IPS-15b (cell line): Measurements from ENCODE around the gene MBTPS1.

ENCODE experiments used
- H3K27me3 ChIP-seq: one replicate; pipeline ENCODE4 v1.6.1; 2013; ENCODE audit warnings: low read length; ENCODE audit not compliant: control insufficient read depth, insufficient read depth
- H3K36me3 ChIP-seq: one replicate; pipeline ENCODE4 v1.6.1; 2013; ENCODE audit warnings: low read length; ENCODE audit not compliant: control insufficient read depth, insufficient read depth
- H3K4me1 ChIP-seq: one replicate; pipeline ENCODE4 v1.6.1; 2013; ENCODE audit warnings: mild to moderate bottlenecking, low read length; ENCODE audit not compliant: control insufficient read depth, insufficient read depth
- H3K4me3 ChIP-seq: one replicate; pipeline ENCODE4 v1.5.1; 2013; ENCODE audit warnings: low read depth, low read length
- H3K9ac ChIP-seq: one replicate; pipeline ENCODE4 v1.6.1; 2013; ENCODE audit warnings: low read depth, mild to moderate bottlenecking, low read length
- H3K9me3 ChIP-seq: one replicate; pipeline ENCODE4 v1.6.1; 2013; ENCODE audit warnings: mild to moderate bottlenecking, low read length; ENCODE audit not compliant: control insufficient read depth, insufficient read depth

MBTPS1 gene

DNA sequence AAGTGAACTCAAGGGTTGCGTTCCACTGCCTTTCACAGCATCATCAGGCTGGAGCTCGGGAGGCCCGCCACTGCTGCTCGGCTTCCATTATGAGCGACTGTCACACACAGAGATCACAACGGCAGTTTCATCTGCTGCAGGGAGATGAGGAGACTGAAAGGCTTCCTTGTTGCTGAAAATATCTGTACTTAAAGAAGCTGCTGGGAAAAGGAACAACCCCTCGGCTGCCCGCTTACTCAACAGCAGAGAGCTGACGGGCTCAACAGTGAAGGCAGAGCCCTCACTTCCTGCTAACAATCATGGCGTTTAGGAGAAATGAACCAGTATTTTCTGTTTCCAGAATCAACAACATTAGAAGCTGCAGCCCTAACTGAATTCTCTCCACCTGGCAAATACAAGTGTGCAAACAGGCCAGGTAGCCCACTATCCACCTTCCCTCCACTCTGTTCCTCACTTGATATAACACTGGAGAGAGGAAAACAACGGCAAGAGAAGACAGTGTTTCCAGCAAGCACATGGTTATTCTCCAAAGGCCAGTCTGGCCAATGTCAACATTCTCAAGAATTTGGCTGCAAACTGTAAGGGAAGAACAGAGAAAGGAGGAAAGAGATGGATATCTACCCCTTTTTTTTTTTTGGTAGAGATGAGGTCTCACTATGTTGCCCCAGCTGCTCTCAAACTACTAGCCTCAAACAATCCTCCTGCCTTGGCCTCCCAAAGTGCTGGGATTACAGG lies 33.7 kb downstream of the MBTPS1 start:
- Histone ChIP-seq H3K9me3 (no peaks in the 10 kb centered on the region), H3K9ac (no peak overlapping the region), H3K4me3 (no peak overlapping the region), H3K4me1 (no peaks in the 10 kb centered on the region), H3K27me3 (no peaks in the 10 kb centered on the region), H3K36me3 (peaks cover 7% of the 10 kb centered on the region)

DNA sequence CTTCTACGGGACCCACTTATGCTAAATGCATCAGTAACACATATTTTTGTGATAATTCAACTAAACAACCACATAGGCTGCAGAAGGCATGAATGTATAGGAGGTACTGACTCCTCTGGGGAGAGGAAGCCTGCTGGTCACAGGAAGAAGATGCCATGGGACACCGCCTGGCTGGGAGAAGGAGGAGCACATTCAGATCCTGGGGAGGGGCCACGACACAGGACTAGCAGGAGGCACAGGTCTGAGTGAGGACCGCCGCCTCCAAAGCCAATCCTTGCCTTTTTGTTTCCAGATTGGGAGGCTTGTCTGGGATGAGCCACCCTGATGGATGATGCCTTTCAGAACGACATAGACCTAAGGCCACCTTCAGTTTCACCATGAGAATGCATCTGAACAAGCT lies 34.6 kb downstream of the MBTPS1 start:
- peaks cover 7% of the 10 kb centered on the region for H3K36me3 ChIP-seq
- H3K4me1 ChIP-seq = no peaks in the 10 kb centered on the region
- no peaks in the 10 kb centered on the region for H3K9me3 ChIP-seq
- no peak overlapping the region for H3K9ac ChIP-seq
- no peak overlapping the region for H3K4me3 ChIP-seq
- no peaks in the 10 kb centered on the region for H3K27me3 ChIP-seq

DNA sequence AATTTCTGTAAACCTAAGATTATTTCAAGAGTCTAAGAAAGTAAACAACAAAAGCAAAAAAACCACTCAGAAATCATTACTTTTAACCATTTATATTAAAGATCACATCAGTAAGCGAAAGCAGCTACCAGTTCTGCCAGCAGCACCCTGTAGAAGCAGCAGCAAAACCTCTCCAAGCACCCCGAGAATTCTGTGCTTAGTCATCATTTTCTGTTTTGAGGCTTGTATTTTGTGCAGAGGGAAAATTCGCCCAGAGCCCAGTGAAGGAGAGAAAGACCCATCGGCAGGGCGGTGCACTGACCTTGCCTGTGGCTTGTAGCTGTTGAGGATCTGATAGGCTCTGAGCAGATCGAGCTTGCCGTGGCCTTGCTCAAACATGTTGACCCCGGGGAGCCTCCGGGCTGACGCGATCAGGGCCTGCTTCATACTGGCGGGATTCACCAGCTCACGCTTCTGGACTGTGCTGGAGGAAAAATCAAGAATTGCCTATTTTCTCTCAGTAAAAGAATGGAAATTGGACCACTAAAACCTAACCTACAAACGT lies 35.2 kb downstream of the MBTPS1 start:
- Histone ChIP-seq H3K4me3 (no peak overlapping the region), H3K27me3 (no peaks in the 10 kb centered on the region), H3K9me3 (no peaks in the 10 kb centered on the region), H3K36me3 (peaks cover 7% of the 10 kb centered on the region), H3K4me1 (no peaks in the 10 kb centered on the region), H3K9ac (no peak overlapping the region)

DNA sequence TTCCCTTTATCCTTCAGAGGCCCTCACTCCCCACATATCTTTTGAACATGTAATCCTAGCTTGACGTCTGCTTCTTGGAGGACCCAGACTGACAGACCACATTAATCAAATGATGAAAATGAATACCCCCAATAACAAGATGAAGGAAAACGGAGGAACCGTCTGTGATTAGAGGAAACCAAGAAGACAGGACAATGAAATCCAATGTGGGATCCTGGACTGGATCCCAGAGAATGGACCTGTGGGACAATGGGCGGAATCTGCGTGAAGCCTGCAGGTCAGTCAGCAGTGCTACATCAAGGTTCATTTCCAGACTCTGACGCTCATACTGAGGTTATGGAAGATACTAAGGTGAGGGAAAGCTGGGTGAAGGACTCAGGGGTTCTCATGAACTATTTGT lies 35.9 kb downstream of the MBTPS1 start:
- Histone ChIP-seq H3K27me3 (no peaks in the 10 kb centered on the region), H3K4me1 (no peaks in the 10 kb centered on the region), H3K9me3 (no peaks in the 10 kb centered on the region), H3K36me3 (peaks cover 3% of the 10 kb centered on the region), H3K9ac (no peak overlapping the region), H3K4me3 (no peak overlapping the region)

DNA sequence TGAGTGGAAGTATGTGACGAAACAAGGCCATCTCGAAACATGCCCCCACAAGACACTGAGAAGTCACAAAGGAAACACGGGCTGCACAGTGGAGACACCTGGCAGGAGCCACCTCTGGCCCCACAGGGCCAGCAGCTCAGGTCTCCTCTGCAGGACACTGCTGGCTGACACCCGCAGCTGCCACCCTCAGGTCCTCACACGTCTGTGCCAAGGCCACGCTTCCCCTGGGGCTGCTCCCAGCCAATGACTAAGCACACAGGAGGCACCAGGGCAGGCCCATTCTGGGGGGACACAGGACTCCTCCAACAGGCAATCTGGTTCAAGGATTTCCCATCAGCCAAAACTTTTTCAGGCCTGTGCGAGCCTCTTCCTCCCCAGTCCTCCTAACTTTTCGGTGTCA lies 36.4 kb downstream of the MBTPS1 start:
- Histone ChIP-seq H3K4me3 (no peak overlapping the region), H3K9ac (no peak overlapping the region), H3K27me3 (no peaks in the 10 kb centered on the region), H3K36me3 (peaks cover 3% of the 10 kb centered on the region), H3K9me3 (no peaks in the 10 kb centered on the region), H3K4me1 (no peaks in the 10 kb centered on the region)

DNA sequence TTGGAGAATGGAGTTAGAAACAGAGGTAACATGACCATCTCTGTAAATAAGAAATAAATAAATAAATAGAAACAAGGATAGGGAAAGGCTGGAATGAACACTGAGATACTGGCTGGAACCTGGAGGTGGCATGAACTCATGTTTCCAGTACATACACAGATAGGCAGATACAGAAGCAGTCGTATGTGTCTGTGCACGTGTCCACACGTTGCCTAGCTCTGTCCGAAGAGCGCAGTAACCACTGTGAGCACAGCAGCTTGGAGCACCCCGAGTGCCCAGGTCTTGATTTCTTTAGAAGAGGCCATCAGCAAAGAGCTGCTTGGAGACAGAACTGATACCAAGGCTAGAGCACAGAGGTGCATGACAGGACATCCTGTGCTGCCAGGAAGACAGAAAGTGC lies 37.1 kb downstream of the MBTPS1 start:
- Histone ChIP-seq H3K9me3 (no peaks in the 10 kb centered on the region), H3K4me3 (no peak overlapping the region), H3K4me1 (no peaks in the 10 kb centered on the region), H3K36me3 (peaks cover 8% of the 10 kb centered on the region), H3K9ac (no peak overlapping the region), H3K27me3 (no peaks in the 10 kb centered on the region)

DNA sequence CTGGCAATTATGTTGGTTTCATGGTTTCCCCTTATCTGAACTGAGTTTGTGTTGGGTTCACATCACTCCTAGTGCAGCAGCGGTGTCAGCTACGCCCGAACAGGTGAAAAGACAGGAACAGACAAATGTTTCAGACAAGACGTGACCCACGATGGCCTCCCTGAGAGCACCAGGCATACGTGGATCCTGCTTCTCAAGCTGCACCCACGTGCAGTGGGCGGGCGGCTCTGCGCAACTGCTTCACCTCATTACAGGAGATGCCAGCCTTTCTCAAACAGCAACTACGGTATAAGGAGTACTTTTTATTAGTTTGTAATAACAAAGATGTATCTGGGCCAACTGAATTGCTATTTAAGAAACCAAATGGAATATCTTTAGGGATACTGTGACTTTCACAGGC lies 41.4 kb downstream of the MBTPS1 start:
- no peaks in the 10 kb centered on the region for H3K27me3 ChIP-seq
- peaks cover 11% of the 10 kb centered on the region for H3K36me3 ChIP-seq
- H3K9ac ChIP-seq = no peak overlapping the region
- H3K9me3 ChIP-seq = no peaks in the 10 kb centered on the region
- H3K4me1 ChIP-seq = no peaks in the 10 kb centered on the region
- H3K4me3 ChIP-seq = no peak overlapping the region

DNA sequence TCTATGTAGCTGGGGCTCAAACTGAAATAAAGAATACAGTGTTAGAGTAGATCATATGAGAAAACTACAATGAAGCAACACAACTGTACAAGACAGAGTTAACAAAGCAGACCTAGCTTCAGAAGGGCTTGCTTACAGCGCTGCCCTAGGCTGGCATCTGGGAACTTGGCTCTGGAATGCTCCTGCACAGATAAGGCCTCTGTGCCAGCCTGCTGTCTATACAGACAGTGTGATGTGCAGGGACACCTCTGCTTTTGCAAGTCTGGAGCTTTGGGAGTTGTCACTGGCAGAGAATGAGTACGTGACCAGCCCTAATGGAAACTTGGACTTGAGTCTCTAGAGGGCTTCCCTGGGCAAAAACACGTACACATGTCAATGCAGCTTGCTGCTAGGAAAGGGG lies 42.0 kb downstream of the MBTPS1 start:
- Histone ChIP-seq H3K36me3 (peaks cover 13% of the 10 kb centered on the region), H3K9ac (no peak overlapping the region), H3K4me3 (no peak overlapping the region)

DNA sequence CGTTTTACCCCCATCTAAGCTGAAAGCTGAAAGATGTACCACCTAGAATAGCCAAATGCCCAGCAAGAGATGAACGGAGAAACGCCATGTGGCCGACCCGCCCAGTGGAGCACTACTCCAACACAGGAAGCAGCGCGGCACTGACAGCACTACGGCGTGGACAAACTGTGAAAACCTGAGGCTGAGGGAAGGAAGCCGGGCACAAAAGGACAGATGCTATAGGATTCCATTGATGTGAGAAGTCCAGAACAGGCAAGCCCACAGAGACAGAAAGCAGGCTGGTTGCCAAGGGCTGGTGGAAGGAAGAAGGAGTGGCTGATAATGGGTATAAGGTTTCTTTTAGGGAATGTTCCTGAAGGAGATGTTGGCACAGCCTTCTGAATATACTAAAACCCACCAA lies 44.7 kb downstream of the MBTPS1 start:
- Histone ChIP-seq H3K36me3 (peaks cover 27% of the 10 kb centered on the region), H3K9me3 (no peaks in the 10 kb centered on the region)

More for the DNA sequence above, 42.0 kb downstream of the MBTPS1 start:
- Histone ChIP-seq H3K9me3 (no peaks in the 10 kb centered on the region), H3K4me1 (no peaks in the 10 kb centered on the region), H3K27me3 (no peaks in the 10 kb centered on the region)

DNA sequence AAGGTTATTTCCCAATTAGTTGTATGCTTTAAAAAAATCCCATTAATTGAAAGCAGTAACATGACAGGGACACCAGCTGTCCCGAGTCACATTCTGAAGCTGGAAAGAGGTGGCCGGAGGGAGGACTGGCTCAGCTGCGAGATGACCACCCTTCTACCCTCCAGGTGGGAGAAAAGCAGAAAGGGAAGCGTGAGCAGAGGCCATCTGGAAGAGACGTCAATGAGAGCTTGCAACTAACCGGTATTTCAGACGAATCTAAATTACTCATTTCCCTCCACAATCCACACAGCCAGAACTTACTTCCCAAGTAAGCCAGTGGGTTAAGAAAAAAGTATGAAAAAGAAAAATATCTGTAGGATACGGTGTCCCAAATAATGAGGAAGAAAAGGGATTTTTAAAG lies 45.6 kb downstream of the MBTPS1 start:
- Histone ChIP-seq H3K27me3 (no peaks in the 10 kb centered on the region), H3K4me3 (no peak overlapping the region), H3K4me1 (no peaks in the 10 kb centered on the region), H3K9me3 (no peaks in the 10 kb centered on the region), H3K9ac (no peak overlapping the region), H3K36me3 (peaks cover 27% of the 10 kb centered on the region)

More for the DNA sequence above, 44.7 kb downstream of the MBTPS1 start:
- H3K27me3 ChIP-seq = no peaks in the 10 kb centered on the region
- H3K4me3 ChIP-seq = no peak overlapping the region
- no peak overlapping the region for H3K9ac ChIP-seq
- no peaks in the 10 kb centered on the region for H3K4me1 ChIP-seq

DNA sequence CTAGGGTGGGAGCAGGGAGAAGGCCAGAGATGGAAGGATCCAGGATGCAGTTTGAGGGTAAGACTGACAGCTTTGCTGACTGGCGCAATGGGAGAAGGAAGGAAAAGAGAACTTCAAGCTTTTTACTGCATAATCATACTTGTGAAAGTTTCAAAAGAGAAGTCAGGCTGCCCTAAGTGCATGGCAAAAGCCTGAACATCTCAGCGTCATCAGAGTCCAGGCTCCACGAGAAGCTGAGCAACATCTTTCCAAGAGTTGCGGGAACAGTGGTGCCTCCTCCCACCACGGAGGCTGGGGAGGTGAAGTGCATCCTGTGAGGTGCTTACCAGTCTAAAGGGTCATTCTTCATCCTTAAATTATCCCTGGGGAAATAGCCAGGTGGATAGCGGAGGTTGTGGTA lies 47.2 kb downstream of the MBTPS1 start:
- H3K36me3 ChIP-seq = peaks cover 22% of the 10 kb centered on the region
- no peaks in the 10 kb centered on the region for H3K4me1 ChIP-seq
- no peak overlapping the region for H3K9ac ChIP-seq
- H3K4me3 ChIP-seq = no peak overlapping the region
- no peaks in the 10 kb centered on the region for H3K27me3 ChIP-seq
- no peaks in the 10 kb centered on the region for H3K9me3 ChIP-seq

DNA sequence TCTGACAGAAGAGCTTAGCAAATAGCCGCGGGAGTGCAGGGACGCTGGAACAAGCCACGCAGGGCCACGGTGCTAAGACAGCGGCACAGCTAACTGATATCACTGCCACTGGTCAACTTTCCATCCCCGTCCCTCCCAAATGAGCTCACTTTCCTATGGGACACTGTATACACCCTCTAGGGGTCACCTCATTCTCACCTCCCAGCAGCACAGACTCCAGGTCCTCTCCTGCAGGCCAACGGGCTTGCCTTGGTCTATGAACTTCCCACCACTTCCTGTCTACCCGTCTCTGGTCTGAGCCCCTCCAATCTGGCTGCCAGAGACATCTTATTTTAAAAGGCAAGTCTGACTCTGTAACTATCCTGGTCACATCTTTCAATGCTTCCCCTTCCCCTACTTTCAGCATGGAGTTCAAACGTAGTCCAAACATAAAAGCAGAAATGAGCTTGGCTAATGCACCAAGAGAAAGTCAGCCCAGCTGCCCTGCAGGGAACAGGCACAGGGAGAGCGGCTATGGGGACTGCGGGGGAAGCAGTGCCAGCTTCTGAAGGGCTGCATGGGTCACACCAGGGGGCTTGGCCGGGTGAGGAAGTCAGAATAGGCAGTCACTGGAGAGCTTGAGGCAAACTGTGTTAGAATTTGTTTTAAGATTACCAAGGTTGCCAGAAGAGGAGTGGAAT lies 47.8 kb downstream of the MBTPS1 start:
- Histone ChIP-seq H3K9me3 (no peaks in the 10 kb centered on the region), H3K36me3 (peaks cover 22% of the 10 kb centered on the region), H3K9ac (no peak overlapping the region), H3K4me3 (no peak overlapping the region), H3K4me1 (no peaks in the 10 kb centered on the region), H3K27me3 (no peaks in the 10 kb centered on the region)
